ENCODE data around the gene DYNAP.

GRCh38 chr18:54584065-54584464, 7.0 kb upstream of the DYNAP start:
- no peak for TF ChIP-seq CTCF (IDR thresholded peaks at IDR 0.05; ENCODE audit: borderline replicate concordance, extremely low read depth, low read length, poor library complexity, severe bottlenecking)
- TF ChIP-seq EZH2 (IDR thresholded peaks at IDR 0.05; ENCODE audit: borderline replicate concordance, low read depth, low read length, severe bottlenecking), result no peak
